ENCODE results near the gene RBFA.

The RBFA gene

GRCh38 chr18:80046431-80046830 is 12.2 kb downstream of the RBFA start:
- Histone ChIP-seq H3K36me3 (ENCODE audit: control insufficient read depth, insufficient read depth, low read length) (peaks cover 89% of the 10 kb centered on the region), H3K9ac (ENCODE audit: low read length) (no peak overlapping the region), H3K27ac (ENCODE audit: low read depth, low read length) (no peak overlapping the region), H3K27me3 (ENCODE audit: control insufficient read depth, insufficient read depth, low read length) (no peaks in the 10 kb centered on the region), H3K4me1 (ENCODE audit: control insufficient read depth, insufficient read depth, low read length) (no peaks in the 10 kb centered on the region), H3K4me3 (ENCODE audit: low read depth, low read length) (no peak overlapping the region), H3K9me3 (ENCODE audit: control insufficient read depth, insufficient read depth, low read depth, low read length) (peaks cover 30% of the 10 kb centered on the region)

- H3K27ac ChIP-seq (ENCODE audit: low read depth, low read length): no peak overlapping the region
- H3K9ac ChIP-seq (ENCODE audit: low read length): no peak overlapping the region
- no peaks in the 10 kb centered on the region for H3K4me1 ChIP-seq (ENCODE audit: control insufficient read depth, insufficient read depth, low read length)
- peaks cover 36% of the 10 kb centered on the region for H3K9me3 ChIP-seq (ENCODE audit: control insufficient read depth, insufficient read depth, low read depth, low read length)
- no peaks in the 10 kb centered on the region for H3K27me3 ChIP-seq (ENCODE audit: control insufficient read depth, insufficient read depth, low read length)
- H3K4me3 ChIP-seq (ENCODE audit: low read depth, low read length): no peak overlapping the region
- H3K36me3 ChIP-seq (ENCODE audit: control insufficient read depth, insufficient read depth, low read length): peaks cover 94% of the 10 kb centered on the region
Observed at GRCh38 chr18:80046961-80047541, 12.8 kb downstream of the RBFA start.

DNA sequence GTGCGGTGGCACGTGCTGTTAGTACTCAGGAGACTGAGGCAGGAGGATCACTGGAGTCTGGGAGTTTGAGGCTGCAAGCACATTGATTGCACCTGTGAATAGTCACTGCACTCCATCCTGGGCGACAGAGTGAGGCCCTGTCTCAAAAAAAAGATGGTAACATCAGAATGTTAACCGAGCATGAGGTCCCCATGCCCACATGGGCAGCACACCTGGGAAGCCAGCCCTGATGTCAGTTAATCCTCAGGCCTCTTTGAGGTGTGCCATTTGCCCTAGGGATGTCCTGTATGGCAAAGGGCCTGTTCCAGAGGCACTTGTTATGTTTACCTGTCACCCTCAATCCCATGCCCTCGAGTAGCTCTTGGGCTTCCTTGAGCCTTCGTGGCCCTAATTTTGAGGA is 16.6 kb downstream of the RBFA start:
- H3K36me3 ChIP-seq (ENCODE audit: control insufficient read depth, insufficient read depth, low read length): peaks cover 63% of the 10 kb centered on the region
- peaks cover 70% of the 10 kb centered on the region for H3K9me3 ChIP-seq (ENCODE audit: control insufficient read depth, insufficient read depth, low read depth, low read length)
- no peak overlapping the region for H3K9ac ChIP-seq (ENCODE audit: low read length)
- no peak overlapping the region for H3K27ac ChIP-seq (ENCODE audit: low read depth, low read length)
- H3K4me1 ChIP-seq (ENCODE audit: control insufficient read depth, insufficient read depth, low read length): no peaks in the 10 kb centered on the region
- H3K4me3 ChIP-seq (ENCODE audit: low read depth, low read length): no peak overlapping the region
- no peaks in the 10 kb centered on the region for H3K27me3 ChIP-seq (ENCODE audit: control insufficient read depth, insufficient read depth, low read length)

GRCh38 chr18:80056095-80056494 is 21.9 kb downstream of the RBFA start:
- H3K9me3 ChIP-seq (ENCODE audit: control insufficient read depth, insufficient read depth, low read depth, low read length): peaks cover 85% of the 10 kb centered on the region
- no peaks in the 10 kb centered on the region for H3K4me1 ChIP-seq (ENCODE audit: control insufficient read depth, insufficient read depth, low read length)
- H3K27me3 ChIP-seq (ENCODE audit: control insufficient read depth, insufficient read depth, low read length): no peaks in the 10 kb centered on the region
- H3K27ac ChIP-seq (ENCODE audit: low read depth, low read length): no peak overlapping the region
- no peak overlapping the region for H3K9ac ChIP-seq (ENCODE audit: low read length)
- peaks cover 10% of the 10 kb centered on the region for H3K36me3 ChIP-seq (ENCODE audit: control insufficient read depth, insufficient read depth, low read length)
- no peak overlapping the region for H3K4me3 ChIP-seq (ENCODE audit: low read depth, low read length)

- no peak overlapping the region for H3K4me3 ChIP-seq (ENCODE audit: low read depth, low read length)
- no peak overlapping the region for H3K9ac ChIP-seq (ENCODE audit: low read length)
- no peak overlapping the region for H3K27ac ChIP-seq (ENCODE audit: low read depth, low read length)
- no peaks in the 10 kb centered on the region for H3K36me3 ChIP-seq (ENCODE audit: control insufficient read depth, insufficient read depth, low read length)
- no peaks in the 10 kb centered on the region for H3K4me1 ChIP-seq (ENCODE audit: control insufficient read depth, insufficient read depth, low read length)
- H3K9me3 ChIP-seq (ENCODE audit: control insufficient read depth, insufficient read depth, low read depth, low read length): peaks cover 72% of the 10 kb centered on the region
- no peaks in the 10 kb centered on the region for H3K27me3 ChIP-seq (ENCODE audit: control insufficient read depth, insufficient read depth, low read length)
Observed at GRCh38 chr18:80059945-80060344, 25.7 kb downstream of the RBFA start.

GRCh38 chr18:80065705-80066104 is 31.5 kb downstream of the RBFA start:
- H3K9ac ChIP-seq (ENCODE audit: low read length): no peak overlapping the region
- H3K36me3 ChIP-seq (ENCODE audit: control insufficient read depth, insufficient read depth, low read length): no peaks in the 10 kb centered on the region
- no peaks in the 10 kb centered on the region for H3K4me1 ChIP-seq (ENCODE audit: control insufficient read depth, insufficient read depth, low read length)
- no peaks in the 10 kb centered on the region for H3K27me3 ChIP-seq (ENCODE audit: control insufficient read depth, insufficient read depth, low read length)
- no peak overlapping the region for H3K4me3 ChIP-seq (ENCODE audit: low read depth, low read length)
- H3K27ac ChIP-seq (ENCODE audit: low read depth, low read length): no peak overlapping the region
- peaks cover 21% of the 10 kb centered on the region for H3K9me3 ChIP-seq (ENCODE audit: control insufficient read depth, insufficient read depth, low read depth, low read length)

DNA sequence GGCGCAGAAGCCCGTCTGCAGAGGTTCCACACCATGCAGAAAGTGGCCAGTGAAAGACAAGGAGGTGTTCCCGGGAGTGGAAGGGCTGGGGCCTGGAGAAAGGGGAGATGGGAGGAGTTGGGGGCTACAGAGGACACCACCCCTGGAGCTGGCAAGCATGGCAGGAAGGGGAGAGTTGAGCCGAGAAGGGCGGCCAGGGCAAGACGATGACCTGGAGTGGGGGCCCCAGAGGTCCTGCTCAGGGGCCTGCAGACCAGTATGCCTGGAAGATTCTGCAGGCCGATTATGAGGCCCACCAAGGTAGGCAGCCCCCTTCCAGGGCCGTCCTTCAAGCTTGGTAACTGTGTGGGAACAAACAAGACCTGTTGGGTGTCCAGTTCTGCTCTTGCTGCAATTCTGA is 33.1 kb downstream of the RBFA start:
- Histone ChIP-seq H3K36me3 (ENCODE audit: control insufficient read depth, insufficient read depth, low read length) (no peaks in the 10 kb centered on the region), H3K4me1 (ENCODE audit: control insufficient read depth, insufficient read depth, low read length) (no peaks in the 10 kb centered on the region), H3K9me3 (ENCODE audit: control insufficient read depth, insufficient read depth, low read depth, low read length) (peaks cover 16% of the 10 kb centered on the region), H3K4me3 (ENCODE audit: low read depth, low read length) (no peak overlapping the region), H3K9ac (ENCODE audit: low read length) (no peak overlapping the region), H3K27ac (ENCODE audit: low read depth, low read length) (no peak overlapping the region), H3K27me3 (ENCODE audit: control insufficient read depth, insufficient read depth, low read length) (no peaks in the 10 kb centered on the region)

DNA sequence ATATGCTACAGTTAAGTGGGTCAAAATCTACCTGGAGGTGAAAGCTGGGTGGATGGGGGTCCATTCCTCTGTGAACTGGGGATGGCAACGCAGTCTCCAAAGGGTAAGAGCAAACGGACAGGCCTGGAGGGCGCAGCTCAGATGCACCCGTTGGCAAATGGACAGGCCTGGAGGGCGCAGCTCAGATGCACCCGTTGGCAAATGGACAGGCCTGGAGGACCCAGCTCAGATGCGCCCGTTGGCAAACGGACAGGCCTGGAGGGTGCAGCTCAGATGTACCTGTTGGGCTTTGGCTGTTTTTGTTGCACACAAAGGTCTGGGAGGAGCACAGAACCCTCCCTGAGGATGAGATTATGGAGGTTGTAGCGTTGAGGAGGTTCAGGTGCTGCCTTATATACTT is 33.7 kb downstream of the RBFA start:
- H3K27me3 ChIP-seq (ENCODE audit: control insufficient read depth, insufficient read depth, low read length): no peaks in the 10 kb centered on the region
- H3K9me3 ChIP-seq (ENCODE audit: control insufficient read depth, insufficient read depth, low read depth, low read length): peaks cover 12% of the 10 kb centered on the region
- H3K27ac ChIP-seq (ENCODE audit: low read depth, low read length): no peak overlapping the region
- H3K4me3 ChIP-seq (ENCODE audit: low read depth, low read length): no peak overlapping the region
- H3K9ac ChIP-seq (ENCODE audit: low read length): no peak overlapping the region
- H3K4me1 ChIP-seq (ENCODE audit: control insufficient read depth, insufficient read depth, low read length): no peaks in the 10 kb centered on the region
- H3K36me3 ChIP-seq (ENCODE audit: control insufficient read depth, insufficient read depth, low read length): no peaks in the 10 kb centered on the region

GRCh38 chr18:80068571-80069272 is 34.5 kb downstream of the RBFA start:
- Histone ChIP-seq H3K27ac (ENCODE audit: low read depth, low read length) (no peak overlapping the region), H3K4me3 (ENCODE audit: low read depth, low read length) (no peak overlapping the region), H3K4me1 (ENCODE audit: control insufficient read depth, insufficient read depth, low read length) (no peaks in the 10 kb centered on the region), H3K27me3 (ENCODE audit: control insufficient read depth, insufficient read depth, low read length) (no peaks in the 10 kb centered on the region), H3K9ac (ENCODE audit: low read length) (no peak overlapping the region), H3K9me3 (ENCODE audit: control insufficient read depth, insufficient read depth, low read depth, low read length) (peaks cover 15% of the 10 kb centered on the region), H3K36me3 (ENCODE audit: control insufficient read depth, insufficient read depth, low read length) (no peaks in the 10 kb centered on the region)

DNA sequence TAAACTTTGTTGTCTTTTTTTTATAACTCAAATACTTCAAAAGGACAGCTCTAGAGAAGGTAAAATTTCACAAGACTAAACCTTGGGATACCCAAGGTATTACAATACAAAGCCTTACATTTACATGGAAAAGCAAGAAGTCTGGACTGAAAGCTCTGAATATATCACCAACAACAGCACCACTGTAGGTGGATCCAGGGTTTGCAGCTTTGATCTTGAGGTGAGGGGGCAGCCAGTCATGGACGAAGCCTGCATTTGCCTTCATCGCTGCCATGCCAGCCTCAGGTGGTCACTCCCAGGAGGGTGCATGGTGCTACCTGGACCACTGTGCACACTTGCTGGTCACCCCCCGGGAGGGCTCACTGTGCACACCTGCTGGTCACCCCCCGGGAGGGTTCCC is 36.6 kb downstream of the RBFA start:
- Histone ChIP-seq H3K4me3 (ENCODE audit: low read depth, low read length) (no peak overlapping the region), H3K36me3 (ENCODE audit: control insufficient read depth, insufficient read depth, low read length) (no peaks in the 10 kb centered on the region), H3K9me3 (ENCODE audit: control insufficient read depth, insufficient read depth, low read depth, low read length) (peaks cover 11% of the 10 kb centered on the region), H3K27me3 (ENCODE audit: control insufficient read depth, insufficient read depth, low read length) (no peaks in the 10 kb centered on the region), H3K27ac (ENCODE audit: low read depth, low read length) (no peak overlapping the region), H3K9ac (ENCODE audit: low read length) (no peak overlapping the region), H3K4me1 (ENCODE audit: control insufficient read depth, insufficient read depth, low read length) (peaks cover 4% of the 10 kb centered on the region; the same call in 1 of the 2 replicates)

DNA sequence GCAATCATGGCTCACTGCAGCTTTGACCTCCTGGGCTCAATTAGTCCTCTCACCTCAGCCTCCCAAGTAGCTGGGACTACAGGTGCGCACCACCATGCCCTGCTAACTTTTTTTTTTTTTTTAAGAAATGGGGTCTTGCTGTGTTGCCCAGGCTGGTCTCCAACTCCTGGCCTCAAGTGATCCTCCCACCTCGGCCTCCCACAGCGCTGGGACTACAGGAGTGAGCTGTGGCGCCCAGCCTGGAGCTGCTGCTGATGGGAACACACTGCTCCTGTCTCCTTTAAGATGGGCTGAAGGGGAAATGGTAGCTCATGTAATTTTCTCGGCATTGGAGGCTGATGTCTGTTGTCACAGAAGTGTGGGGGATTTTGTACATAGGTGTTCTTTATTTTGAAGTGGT is 39.9 kb downstream of the RBFA start:
- peaks cover 4% of the 10 kb centered on the region; the same call in 1 of the 2 replicates for H3K4me1 ChIP-seq (ENCODE audit: control insufficient read depth, insufficient read depth, low read length)
- no peak overlapping the region for H3K4me3 ChIP-seq (ENCODE audit: low read depth, low read length)
- no peaks in the 10 kb centered on the region for H3K36me3 ChIP-seq (ENCODE audit: control insufficient read depth, insufficient read depth, low read length)
- H3K9me3 ChIP-seq (ENCODE audit: control insufficient read depth, insufficient read depth, low read depth, low read length): peaks cover 30% of the 10 kb centered on the region
- no peak overlapping the region for H3K9ac ChIP-seq (ENCODE audit: low read length)
- no peak overlapping the region for H3K27ac ChIP-seq (ENCODE audit: low read depth, low read length)
- H3K27me3 ChIP-seq (ENCODE audit: control insufficient read depth, insufficient read depth, low read length): no peaks in the 10 kb centered on the region

Data from HUES6 (cell line).